CD4-positive, alpha-beta T cell treated with Interleukin-10 for 1 hour (primary cell): ENCODE measurements around the gene MAN1A1.
A peak's percentile ranks its signal among the peaks of the same experiment; 100 is the strongest.

ENCODE experiments used
- DNase-seq: peaks from one replicate; pipeline ENCODE4 v3.0.0-alpha.2; 2020

The MAN1A1 gene

DNA sequence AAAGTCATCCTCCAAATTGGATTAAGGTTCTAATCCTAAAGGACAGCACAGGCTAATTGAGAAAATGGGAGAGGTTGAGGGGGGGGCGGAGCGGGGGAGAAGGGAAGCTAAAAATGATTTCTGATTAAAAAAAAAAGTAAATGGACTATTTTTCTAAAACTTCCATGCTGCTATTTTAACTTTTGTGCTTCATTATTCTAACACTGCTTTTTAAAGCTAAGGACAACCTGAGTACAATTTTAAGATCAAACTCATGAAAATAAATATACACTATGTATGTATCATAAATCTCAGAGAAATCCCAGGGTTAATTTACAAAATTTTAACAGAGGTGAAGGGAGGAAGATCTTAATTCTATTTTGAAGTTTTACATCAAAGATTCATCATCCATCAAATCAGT, 4.4 kb downstream of the MAN1A1 start:
- no peak for DNase-seq

DNA sequence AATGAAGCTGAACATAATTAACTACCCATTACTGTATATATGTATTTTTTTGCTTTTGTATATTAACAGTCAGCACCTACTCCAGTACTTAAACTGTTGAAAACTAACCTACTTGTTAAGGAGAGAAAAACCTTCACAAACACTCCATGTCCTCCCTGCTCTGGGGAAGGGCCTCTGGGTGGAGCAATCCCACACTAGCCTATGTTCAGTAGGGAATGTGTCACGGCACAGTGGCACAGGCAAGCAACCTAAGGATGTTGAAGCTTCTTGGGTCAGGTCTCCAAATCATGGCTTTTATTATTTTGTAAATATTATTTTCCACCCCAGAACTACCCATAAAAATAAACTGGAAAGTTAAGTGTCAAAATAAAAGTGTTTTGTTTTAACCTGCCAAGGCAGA, 5.3 kb downstream of the MAN1A1 start:
- no peak for DNase-seq

DNA sequence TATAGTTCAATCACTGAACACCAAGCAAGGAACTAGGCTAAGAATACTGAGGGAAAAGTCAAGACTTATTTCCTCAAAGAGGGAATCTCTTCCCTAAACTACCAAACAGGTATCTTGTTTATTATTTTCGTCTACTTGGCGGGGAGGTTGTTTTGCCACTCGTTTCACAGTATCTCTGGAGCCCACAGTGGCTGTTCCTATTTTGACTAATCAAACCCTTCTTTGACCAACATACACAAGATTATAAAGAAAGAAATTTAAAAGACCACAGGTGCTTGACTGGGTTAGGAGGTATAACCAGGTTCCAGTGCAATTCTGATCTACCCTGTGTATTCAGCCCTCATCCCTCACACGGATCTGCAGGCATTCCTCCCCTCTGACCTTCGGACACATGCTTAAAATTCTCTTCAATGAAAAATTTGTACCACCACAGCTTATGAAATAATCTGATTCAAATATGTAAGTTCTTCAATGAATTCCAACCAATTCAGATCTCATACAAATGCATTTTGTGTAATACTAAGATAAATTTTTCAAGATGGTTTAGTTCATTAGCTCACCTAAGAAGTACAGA, 5.9 kb downstream of the MAN1A1 start:
- no peak for DNase-seq

DNA sequence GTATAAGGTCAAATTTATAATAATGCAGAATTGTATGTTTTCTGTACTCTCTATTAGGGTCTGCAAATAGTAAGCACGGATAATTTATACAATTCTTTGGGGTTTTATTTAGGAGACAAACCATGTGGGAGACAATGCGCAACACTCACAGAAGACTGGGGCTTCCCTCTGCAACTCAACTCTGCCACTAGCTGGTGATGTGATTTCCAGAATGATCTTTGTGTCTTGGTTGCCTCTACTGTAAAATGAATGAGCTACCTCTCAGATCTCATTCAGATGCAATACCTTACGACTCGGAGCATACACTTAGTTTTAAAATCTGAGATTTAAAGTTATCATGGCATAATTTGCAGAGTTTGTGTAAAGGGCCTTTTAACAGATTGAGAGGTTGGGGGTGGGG, 6.4 kb downstream of the MAN1A1 start:
- peak; percentile 19 for DNase-seq

DNA sequence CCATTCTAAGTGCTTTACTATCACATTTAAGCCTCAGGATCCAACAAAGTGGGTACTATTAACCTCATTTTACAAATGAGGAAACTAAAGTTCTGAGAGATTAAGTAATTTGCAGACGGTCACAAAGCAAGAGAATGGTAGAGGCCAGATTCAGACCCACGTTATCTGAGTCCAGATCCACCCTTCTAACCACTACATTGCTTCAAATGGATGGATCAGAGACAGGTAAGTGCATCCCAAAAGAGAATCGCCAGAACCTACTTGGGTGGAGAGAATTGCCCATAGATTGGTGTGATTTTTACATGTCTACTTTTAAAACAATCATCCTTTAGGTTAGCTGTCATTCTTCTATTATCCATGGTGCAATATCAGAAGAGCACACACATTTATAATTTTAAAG, 7.1 kb downstream of the MAN1A1 start:
- no peak for DNase-seq

DNA sequence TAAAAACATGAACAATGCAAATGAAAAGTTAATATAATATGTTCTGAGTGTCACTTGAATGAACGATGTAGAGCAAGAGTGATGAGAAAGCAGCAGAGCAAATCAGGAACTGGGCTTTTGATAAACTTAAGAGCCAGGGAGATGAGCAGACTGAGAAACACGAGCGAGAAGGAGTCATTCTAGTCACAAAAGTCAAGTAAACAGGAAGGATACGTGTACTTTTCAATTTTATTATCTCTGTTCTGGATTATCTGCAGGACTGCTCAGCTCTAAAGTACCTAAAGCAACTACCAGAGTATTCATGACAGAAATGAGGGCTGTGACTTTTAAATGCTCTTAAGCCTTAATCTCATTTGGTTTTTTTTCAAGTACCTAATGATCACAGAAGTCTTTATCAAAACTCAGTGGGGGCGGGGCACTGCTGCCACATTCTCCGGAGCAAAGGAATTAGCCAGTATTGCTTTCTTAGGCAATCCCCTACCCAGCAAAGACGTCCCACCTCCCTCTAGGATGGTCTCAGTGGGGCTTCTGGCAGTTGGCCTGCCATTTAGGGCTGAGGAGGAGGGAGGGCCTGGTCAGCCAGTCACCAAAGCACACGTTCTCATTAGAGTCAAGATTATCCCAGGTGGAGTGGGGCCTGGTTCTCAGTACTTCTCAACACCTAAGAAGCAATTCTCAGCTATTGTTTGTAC, 8.6 kb downstream of the MAN1A1 start:
- DNase-seq = no peak

DNA sequence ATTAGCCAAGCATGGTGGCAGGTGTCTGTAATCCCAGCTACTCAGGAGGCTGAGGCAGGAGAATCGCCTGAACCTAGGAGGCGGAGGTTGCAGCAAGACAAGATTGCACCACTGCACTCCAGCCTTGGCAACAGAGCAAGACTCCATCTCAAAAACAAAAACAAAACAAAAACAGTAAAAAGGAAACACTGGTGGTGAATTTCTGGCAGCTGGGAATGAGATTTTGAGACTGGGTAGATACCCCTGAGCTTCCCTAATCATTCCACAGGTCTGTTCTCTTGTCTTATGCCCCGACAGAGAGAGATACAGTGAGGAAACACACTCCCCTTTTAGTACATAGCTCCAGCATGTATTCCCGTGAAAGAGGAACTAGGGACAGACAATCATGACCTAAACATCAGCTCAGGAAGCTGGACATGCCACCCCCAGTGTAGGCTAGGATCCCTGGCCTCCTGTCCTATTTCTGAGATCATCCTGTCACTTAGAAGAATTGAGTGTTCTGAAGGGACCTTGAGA, 9.6 kb downstream of the MAN1A1 start:
- no peak for DNase-seq

DNA sequence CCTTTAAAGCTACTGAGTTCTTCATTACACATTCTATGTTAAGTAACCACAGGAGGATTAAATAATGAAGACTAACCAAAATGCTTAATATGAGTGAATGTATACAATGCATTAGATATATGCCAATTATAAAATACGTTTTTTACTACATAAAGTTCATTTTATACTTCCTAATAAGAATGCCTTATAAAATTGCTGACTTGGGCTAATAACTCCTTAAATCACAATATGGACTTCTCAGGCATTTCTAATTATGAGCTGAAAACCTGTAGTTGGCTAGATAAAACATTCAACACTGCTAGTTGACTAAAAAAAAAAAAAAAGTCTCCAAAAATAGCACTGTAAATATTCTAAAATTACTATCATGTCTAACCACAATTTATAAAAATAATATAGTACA, 11.8 kb downstream of the MAN1A1 start:
- DNase-seq = no peak

DNA sequence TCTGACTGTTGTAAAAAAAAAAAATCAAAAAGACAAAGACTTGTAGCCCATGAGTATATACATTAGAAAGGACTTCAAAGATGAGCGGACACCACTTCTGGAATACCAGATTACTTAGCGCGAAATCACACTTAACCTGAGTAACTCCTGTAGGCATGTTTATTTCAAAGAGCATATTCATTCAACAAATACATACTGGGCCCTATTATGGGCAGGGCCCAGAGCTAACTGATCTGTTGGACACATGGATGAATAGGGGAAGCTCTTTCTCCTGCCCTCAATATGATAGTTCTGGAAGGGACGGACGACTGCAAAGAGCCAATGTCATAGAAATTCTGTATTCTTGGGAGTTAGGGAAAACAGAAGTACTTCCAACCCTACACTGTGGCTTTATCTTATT, 12.3 kb downstream of the MAN1A1 start:
- DNase-seq = no peak

DNA sequence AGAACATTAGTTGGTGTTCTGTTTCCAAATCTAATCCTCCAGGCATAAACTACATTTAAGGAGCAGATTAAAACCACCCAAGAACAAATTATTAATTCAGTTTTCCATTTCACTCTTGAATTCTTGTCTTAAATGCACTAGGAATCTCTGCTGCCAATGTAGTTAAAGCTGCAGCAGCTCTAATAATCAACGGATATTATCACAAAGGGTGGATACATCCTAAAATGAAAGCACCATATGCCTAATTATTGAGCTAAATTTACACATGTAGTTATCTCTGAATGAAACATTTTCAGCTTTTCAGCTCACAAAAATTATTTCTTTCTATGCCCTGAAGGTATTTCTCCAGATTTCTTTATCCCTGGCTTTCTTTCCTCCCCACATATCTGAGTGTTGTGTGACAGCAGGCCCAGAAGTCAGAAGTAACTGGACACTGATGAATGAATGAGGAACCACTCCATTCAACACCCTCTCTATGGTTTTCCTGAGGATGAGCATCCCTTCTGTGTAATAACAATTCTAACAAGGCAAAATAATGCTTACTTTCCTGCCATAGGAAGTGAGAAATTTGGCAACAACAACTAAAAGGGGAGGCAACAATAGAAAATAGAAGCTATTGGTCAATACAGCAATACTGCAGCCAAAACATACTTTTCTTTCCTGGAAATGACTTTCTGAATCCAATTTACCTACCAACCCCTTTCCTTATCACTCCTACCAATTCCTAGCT, 14.9 kb downstream of the MAN1A1 start:
- DNase-seq = no peak

DNA sequence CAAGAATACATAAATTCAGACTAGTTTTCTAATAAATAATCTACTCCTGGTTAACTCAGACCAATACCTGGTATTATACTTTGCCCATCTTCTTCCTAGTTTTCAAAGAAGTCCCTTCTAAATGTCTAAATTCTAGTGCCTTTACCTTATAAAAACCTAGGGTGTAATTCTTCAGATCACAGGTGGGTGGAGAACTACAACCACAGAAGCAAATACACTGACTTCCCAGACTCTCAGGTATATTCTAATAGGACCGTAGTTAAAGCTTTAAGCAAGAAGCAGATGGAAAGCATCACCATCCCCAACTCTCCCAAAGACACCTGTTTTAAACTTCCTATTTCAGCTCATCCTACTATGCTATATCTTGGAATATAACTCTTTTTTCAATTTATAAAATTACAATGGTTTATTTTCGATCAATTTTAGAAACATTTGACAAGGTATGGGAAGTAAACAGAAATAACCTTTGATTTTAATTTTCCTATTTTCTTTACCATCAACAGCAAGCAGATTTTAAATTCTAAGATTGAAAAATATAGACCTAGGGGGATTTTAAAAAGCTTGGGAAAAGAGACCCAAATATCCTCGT, 15.8 kb downstream of the MAN1A1 start:
- DNase-seq = peak; percentile 58

DNA sequence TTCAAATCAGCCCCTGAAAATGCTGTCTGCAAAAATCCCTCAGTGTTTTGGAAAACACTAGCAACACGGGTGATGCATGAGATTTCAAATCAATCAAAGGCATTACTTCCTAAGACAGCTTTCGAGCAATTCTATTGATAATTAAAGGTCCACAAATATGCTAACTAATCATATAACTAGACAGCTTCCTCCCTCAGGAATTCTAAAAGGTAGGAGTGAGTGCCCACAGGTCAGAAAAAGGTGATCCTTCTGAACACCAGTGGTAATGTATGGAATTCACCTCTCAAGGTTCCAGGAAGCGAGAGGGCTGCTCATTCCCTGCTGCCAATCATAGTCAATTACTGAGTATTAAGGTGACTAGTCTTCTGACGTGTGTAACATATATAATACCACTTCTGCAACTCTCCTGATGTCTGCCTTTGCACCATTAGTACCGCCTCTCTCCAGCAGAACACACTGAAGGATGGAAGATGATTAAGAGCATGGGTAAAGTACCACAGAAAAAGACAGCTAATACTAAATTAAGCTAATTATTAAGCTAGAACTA, 16.4 kb downstream of the MAN1A1 start:
- DNase-seq = no peak

DNA sequence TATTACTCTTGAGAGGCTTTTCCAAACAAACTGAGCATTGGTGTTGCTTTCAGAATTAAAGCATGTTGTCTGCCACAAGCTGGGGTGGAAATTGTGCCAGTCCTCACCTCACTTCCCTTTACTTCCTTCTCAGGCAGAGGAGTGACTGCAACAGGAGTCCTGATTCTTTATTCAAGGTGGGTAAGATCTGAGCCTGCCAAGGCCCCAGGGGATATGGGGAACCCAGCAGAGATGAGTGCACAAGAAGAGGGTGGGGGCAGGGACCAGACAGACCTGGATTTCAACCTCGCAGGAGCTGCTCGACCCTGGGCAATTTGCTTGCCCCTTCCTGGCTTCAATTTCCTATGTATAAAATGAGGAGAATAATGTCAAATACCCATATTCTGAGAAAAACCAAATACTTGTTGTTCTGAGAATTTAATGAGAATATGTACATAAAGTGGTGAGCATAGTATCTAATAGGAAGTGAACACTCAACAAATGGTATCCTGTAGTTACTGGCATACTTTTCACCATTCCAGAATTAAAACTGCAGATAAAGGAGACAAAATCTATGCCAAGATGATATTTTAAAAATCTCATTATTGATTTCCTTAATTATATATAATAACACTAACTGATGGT, 17.8 kb downstream of the MAN1A1 start:
- no peak for DNase-seq

DNA sequence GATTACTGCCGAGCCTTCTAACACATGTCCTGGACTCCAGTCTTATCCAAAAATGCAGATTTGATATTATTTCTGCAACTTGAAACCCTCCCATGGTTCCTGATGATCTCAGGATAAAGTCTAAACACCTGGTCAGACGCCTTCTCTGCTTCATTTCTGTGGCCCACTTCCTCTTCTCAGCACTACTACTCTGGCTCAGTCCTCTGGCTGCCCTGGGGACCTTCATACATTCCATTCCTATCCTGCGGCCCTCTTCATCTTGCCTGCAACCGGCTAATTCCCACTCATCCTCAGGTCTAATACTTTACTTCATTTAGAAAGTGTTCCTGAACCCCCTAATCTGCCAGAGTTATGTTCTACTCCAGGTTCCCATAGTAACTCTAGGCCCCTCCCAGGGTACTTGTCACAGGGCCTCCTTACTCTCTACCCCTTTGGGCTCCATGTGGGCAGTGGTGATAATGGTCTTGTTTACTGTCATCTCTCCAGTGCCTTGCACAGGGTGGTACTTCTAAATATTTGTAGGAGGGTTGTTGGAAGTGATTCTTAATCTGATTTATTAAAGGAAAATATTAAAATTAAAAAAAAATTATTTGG, 18.9 kb downstream of the MAN1A1 start:
- DNase-seq = no peak

DNA sequence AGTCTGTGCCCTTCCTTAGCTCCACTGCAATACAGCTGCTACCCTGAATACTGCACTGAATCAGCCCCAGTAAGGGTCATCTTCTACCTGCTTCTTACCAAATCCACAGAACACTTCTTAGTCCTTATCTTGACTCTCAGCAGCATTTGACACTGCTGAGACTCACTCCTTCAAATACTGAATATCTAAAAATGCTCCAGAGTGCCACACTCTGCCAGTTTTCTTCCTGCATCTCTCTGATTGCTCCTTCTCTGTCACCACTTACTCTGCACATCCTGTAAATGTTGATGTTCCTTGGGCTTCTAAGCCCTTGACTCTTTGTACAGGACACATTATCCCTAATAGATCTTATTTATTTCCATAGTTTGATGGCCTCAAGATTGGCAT, 19.8 kb downstream of the MAN1A1 start:
- DNase-seq = no peak

DNA sequence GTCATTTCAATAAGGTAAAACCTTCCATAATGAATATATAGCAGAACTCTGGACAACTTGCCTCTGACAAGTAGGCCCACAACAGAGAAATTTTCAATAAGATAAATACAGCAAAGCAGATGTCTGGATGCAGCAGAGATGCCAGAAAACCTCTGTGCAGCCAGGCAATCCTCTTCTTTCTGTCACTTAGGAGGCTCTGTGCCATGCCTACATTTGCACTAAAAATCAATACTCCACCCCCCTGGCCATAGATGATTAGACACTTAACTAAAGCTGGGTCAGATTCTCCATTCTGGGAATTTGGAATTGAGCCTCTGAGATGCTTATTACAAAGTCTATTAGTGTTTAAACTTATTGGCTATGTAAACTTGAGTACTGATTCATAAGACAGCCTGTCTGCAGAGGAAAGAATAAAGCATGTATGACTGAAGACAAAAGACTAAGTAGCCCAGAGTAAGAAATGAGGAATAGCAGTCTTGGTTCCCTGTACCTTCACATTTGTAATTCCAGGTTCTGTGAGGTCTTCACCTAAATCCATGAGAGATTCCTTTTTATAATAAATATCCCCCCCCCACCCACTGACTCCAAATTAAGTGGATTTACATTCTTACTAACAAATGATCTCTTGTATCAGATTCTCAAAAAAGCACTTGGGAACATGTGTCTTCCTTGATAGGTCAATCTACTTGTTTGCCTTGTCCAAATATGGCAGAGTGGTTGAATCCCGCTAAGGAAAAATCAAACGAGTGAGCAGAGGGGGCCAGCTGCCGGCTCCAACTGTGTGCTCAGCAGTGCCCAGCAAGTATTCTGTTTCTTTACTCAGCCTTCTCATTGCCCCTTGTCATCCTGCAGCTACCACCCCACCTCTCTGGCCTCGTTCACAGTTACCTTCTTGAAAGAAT, 20.4 kb downstream of the MAN1A1 start:
- no peak for DNase-seq

DNA sequence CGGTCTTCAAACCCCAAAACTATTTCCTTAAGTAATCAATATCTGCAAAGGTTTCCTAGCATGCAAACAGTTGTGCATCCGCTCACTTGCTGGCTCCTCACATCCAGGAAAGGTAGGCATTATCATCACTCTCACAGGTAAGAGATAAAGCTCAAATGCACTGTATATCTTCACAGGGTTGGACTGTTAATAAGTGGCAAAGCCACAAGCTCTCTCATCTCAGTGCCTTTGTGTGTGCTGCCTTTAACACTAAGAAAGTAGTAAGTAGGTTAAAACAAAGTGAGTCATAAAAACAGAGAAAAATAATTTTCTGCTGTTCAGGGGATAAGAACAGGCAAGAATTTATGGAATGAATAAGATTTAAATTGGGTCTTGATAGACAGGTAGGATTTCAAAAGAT, 21.3 kb downstream of the MAN1A1 start:
- DNase-seq = no peak

DNA sequence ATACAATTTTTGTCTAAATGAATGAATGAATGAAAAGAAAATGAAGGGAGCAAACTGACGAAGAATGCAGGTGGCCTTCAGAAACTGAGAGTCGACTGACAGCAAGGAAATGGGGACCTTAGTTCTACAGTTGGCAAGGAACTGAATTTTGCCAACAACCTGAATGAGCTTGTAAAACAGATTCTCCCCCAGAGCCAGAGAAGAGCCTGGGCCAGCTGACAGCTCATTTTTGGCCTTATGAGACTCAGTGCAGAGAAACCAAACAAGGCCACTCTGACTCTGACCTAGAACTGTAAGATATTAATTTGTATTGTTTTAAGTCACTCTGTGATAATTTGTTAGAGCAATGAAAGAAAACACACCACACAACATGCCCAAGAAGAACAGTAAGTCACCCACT, 21.8 kb downstream of the MAN1A1 start:
- DNase-seq = no peak

DNA sequence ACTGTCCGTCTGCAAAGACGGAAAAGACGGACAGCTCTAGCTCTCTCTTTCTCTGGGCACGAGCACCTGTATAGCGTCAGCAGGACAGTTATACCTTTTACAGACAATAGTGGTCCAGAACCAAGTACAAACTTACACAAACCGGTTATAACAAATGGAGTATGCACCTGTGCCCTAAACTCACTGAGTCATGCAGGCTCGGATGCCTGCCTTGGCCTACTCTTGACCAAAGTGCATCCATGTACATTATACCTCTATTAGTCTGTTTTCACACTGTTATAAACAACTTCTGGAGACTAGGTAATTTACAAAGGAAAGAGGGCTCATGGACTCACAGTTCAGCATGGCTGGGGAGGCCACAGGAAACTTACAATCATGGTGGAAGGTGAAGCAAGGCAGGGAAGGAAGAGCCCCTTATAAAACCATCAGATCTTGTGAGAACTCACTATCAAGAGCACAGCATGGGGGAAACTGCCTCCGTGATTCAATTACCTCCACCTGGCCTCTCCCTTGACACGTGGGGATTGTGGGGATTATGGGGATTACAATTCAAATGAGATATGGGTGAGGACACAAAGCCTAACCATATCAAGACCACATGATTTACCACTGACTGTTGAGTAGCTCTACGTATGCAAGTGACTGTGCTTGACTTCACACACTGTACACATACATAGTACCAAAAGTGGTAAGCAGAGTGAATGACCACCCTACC, 23.1 kb downstream of the MAN1A1 start:
- DNase-seq = no peak

DNA sequence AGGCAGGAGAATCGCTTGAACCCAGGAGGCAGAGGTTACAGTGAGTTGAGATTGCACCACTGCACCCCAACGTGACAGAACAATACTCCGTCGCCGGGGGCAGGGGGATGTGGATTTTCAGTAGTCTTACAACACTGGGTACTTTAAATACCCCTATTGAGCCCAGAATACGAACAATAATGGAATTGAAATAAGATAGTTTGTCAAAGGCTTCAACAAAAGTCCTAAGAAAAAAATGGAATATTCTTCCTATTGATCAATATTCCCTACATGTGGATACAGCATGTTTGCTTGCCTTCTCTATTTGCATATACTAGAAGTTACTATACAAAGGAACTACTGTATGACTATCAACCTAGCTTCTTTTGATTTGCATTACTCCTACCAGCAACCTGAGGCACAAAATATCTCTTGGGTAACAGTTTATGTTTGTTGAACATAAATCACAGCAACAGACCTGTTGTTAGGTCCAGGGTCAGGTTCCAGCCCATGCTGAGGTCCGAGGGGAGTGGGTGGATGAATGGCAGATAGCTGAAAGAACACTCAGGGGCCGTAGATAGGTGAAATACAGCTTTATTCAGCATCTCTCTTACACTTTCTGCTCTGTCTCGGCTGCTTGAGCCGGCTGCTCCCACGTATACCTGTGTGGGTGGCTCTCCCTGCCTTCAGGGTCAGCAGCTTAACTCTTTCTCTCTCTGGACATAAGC, 23.8 kb downstream of the MAN1A1 start:
- no peak for DNase-seq
